Small intestine (tissue), 7 donors: ENCODE results near the gene CEP112. TPM values are rescaled to one million over a fixed set of nuclear protein-coding genes. Genes with fewer than 3 reads are reported as not detected.

ENCODE experiments used
- DNase-seq, 2 donors: peaks; one replicate each; pipeline versions ENCODE4 v3.0.0 to v3.0.0-alpha.2; 2013
- FAIRE-seq: peaks from 2 replicates; lab custom pipeline; 2012; peaks lifted over from hg19 to GRCh38; lab: Jason Lieb, UNC
- H3K27ac ChIP-seq, 3 donors: one replicate each; pipeline ENCODE4 v1.5.1; 2013; ENCODE audit warnings: low read length in 2 of 3, mild to moderate bottlenecking in 2 of 3, control low read depth in 1 of 3, inconsistent platforms in 1 of 3, low read depth in 1 of 3, moderate library complexity in 1 of 3
- H3K27me3 ChIP-seq, 3 donors: one replicate each; pipeline ENCODE4 v1.6.1; 2013; ENCODE audit warnings: low read length in 3 of 3, inconsistent platforms in 1 of 3; ENCODE audit not compliant: control insufficient read depth in 3 of 3, insufficient read depth in 3 of 3
- H3K36me3 ChIP-seq, 3 donors: one replicate each; pipeline ENCODE4 v1.6.1; 2013; ENCODE audit warnings: low read length in 3 of 3, inconsistent platforms in 1 of 3, low read depth in 1 of 3, mild to moderate bottlenecking in 1 of 3, moderate library complexity in 1 of 3; ENCODE audit not compliant: control insufficient read depth in 3 of 3, insufficient read depth in 2 of 3
- H3K4me1 ChIP-seq, 3 donors: one replicate each; pipeline ENCODE4 v1.6.1; 2013; ENCODE audit warnings: low read length in 2 of 3, inconsistent platforms in 1 of 3, low read depth in 1 of 3, mild to moderate bottlenecking in 1 of 3, moderate library complexity in 1 of 3; ENCODE audit not compliant: control insufficient read depth in 3 of 3, insufficient read depth in 2 of 3
- H3K4me3 ChIP-seq, 3 donors: one replicate each; pipeline ENCODE4 v1.5.1; 2013; ENCODE audit warnings: low read length in 3 of 3, control low read depth in 1 of 3, inconsistent platforms in 1 of 3, low read depth in 1 of 3, mild to moderate bottlenecking in 1 of 3, moderate library complexity in 1 of 3
- H3K9me3 ChIP-seq, 2 donors: one replicate each; pipeline ENCODE4 v1.6.1; 2013; ENCODE audit warnings: low read depth in 1 of 2, low read length in 1 of 2; ENCODE audit not compliant: control insufficient read depth in 2 of 2, insufficient read depth in 1 of 2
- WGBS, 3 donors: extraction: QIAGEN DNeasy Blood & Tissue Kit; methylation state at CpG; one replicate each; pipeline ENCODE4 v1.1.7; 2013; 5-methylcytosine and 5-hydroxymethylcytosine counted together
- polyA plus RNA-seq, 4 donors: library from polyadenylated mRNA; stranded (reverse) in 3 of 4; unstranded in 1 of 4; fragments of 200-250 nt in 3 of 4; fragments of 120-200 nt in 1 of 4; gene quantifications; one replicate each; pipeline versions ENCODE4 v1.2.1 to v1.2.3, GENCODE V29; 2013
- donor health status: healthy with polysubstance abuse.
- donor health status: control.
- donor health status: control.
- donor health status: Bipolar disorder and iron deficiency.
- donor health status: healthy.

The CEP112 gene
- polyA plus RNA-seq, 4 donors, result 2.4 to 3.6 (median 3.5) TPM; not detected in 1

DNA sequence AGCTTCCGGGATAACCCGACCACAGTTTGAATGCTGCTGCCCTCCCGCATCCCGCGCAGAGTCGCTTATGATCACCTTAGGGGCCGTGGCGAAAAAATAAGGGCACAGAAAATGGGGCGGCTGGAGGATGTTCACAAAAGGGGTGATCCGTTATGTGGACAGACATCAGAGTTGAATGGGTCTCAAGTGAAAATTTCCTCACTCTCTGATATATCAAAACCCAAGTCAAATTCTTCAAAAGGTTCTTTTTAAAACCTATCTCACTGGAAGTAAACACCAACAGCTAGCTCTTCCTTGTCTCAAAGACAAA lies 400 bp upstream of the CEP112 start:
- H3K36me3 ChIP-seq, result no peaks in the 10 kb centered on the region
- WGBS, 3 donors, result 2% methylated on average over 10 of the region's 10 CpGs
- DNase-seq, result no peak
- no peaks in the 10 kb centered on the region for H3K9me3 ChIP-seq
- no peak for FAIRE-seq
- no peak overlapping the region for H3K27ac ChIP-seq
- peaks cover 0 to 5% (median 0%) of the 10 kb centered on the region in 3 donors for H3K4me1 ChIP-seq
- no peaks in the 10 kb centered on the region for H3K27me3 ChIP-seq
- H3K4me3 ChIP-seq, result peak overlapping the region; percentile 55 to 86 (median 61)

DNA sequence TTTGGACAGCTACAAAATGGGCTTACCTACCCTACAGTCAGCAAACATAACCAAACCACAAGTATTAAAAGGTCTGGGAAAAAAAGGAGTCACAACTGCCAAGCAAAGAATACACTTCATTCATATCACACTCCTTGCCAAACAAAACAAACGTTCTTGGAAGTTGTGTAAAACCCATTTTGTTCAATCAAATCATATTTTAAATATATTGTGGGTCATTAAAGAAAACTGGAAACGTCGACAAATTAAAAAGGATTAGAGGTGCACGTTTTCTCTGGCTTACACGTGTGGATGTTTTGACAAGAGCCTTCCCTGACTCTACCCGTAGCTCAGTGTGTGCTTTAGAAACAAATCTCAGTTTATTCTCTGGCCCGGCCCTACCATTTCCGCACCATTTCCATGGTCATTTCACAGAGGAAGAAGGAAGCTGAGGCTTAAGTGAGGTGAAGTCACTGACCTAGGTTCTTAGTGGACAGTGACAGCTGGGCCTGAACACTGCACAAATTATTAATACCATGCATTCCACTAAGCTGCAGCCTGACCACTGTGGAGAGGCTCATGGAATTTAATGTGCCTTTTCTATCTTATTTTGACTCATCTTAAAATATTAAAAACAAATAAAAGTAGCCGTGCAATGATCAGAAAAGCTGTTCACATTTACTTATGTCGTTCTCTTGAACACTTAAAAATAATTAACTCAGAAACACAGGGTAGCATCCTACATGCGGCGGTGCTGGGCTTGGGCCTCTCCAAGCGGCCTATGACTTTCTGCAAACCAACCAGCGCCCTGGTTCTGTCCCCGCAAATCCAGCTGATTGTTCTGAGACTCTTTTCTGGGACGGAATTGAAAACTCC lies 968 bp downstream of the CEP112 start:
- peak overlapping the region in 2 of 3 donors; percentile 21 to 64 for H3K27ac ChIP-seq
- H3K4me1 ChIP-seq, result peaks cover 0 to 5% (median 0%) of the 10 kb centered on the region in 3 donors
- no peaks in the 10 kb centered on the region for H3K9me3 ChIP-seq
- no peaks in the 10 kb centered on the region for H3K36me3 ChIP-seq
- H3K27me3 ChIP-seq, result no peaks in the 10 kb centered on the region
- DNase-seq (no peak), FAIRE-seq (no peak)
- H3K4me3 ChIP-seq, result peak overlapping the region; percentile 55 to 86 (median 61)
- WGBS, 3 donors, result 46 to 67% (median 60%) methylated on average over 16 of the region's 16 CpGs

DNA sequence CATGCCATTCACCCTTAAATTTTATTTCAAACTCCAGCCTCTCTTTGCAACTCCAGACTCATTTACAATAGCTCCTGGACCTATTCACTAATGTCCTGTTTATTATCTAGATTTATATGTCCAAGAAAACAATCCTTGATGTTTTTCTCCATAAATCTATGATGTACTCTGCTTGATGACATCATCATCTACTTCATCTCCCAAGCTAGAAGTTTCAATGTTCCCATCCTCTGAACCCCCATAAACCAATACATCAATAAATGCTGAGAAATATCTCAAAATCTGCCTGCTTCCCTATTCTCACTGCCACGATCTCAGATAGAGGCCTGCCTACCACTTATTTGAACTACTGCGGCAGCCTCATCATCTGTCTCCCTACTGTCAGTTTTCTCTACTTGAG lies 4.2 kb downstream of the CEP112 start:
- H3K9me3 ChIP-seq, result no peaks in the 10 kb centered on the region
- H3K27me3 ChIP-seq, result no peaks in the 10 kb centered on the region
- peaks cover 0 to 5% (median 0%) of the 10 kb centered on the region in 3 donors for H3K4me1 ChIP-seq
- 87 to 91% (median 89%) methylated on average over 2 of the region's 2 CpGs for WGBS, 3 donors
- H3K36me3 ChIP-seq, result no peaks in the 10 kb centered on the region
- H3K27ac ChIP-seq, result no peak overlapping the region
- no peak for FAIRE-seq
- no peak for DNase-seq
- H3K4me3 ChIP-seq, result no peak overlapping the region

DNA sequence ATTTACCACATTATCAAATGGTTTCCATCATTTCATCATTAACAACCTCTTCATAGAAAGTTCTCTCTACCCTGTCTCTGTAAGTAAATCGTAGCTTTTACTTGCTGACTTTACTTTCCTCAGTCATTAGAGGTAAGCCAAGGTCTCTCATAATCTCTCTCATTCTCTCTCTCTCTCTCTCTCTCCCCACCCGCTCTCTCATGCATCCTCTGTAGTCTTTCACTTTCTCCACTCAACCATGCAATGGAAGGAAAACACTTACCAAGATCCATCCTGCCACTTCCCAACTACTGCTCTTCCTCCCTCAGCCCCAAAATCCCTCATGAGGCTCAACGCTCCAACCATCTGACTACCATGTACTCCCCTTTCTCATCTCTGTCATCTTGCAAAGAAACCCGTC lies 6.1 kb downstream of the CEP112 start:
- Histone ChIP-seq H3K27me3 (no peaks in the 10 kb centered on the region), H3K4me1 (no peaks in the 10 kb centered on the region), H3K4me3 (no peak overlapping the region), H3K9me3 (no peaks in the 10 kb centered on the region), H3K27ac (no peak overlapping the region), H3K36me3 (no peaks in the 10 kb centered on the region)
- 88 to 93% (median 89%) methylated on average over 4 of the region's 4 CpGs for WGBS, 3 donors
- DNase-seq (no peak), FAIRE-seq (no peak)

DNA sequence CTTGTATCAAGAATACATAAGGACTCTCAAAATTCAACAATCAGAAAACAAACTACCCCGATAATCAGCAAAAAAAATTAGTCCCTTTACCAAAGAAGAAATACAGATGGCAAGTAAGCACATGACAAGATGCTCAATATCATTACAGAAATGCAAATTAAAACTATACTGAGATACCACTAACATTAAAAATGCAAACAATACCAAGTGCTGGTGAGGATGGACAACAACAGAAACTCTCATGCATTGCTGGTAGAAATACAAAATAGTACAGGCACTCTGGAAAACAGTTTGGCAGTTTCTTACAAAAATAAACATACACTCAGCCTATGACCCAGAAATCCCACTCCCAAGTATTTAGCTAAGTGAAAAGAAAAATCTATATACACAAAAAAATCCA lies 7.5 kb downstream of the CEP112 start:
- Histone ChIP-seq H3K4me1 (no peaks in the 10 kb centered on the region), H3K27me3 (no peaks in the 10 kb centered on the region), H3K4me3 (no peak overlapping the region), H3K36me3 (no peaks in the 10 kb centered on the region), H3K9me3 (no peaks in the 10 kb centered on the region), H3K27ac (no peak overlapping the region)
- no peak for DNase-seq
- FAIRE-seq, result no peak
- WGBS, 3 donors, result 93 to 100% (median 95%) methylated on average over 1 of the region's 1 CpG

DNA sequence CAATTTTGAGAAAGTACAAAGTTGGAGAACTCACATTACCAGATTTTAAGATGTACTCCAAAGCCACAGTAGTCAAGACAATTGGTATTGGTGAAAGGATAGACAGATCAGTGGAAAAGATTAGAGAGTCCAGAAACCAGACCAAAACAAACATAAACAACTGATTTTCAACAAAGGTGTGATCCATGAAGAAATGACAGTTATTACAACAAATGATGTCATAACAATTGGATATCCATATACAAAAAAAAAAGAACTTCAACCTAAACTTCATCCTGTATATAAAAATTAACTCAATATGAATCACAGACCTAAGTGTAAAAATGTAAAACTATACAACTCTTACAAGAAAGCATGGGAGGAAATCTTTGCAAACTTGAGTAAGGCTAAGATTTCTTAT lies 8.4 kb downstream of the CEP112 start:
- H3K4me1 ChIP-seq, result no peaks in the 10 kb centered on the region
- H3K9me3 ChIP-seq, result no peaks in the 10 kb centered on the region
- H3K4me3 ChIP-seq, result no peak overlapping the region
- DNase-seq, result no peak
- FAIRE-seq, result no peak
- H3K27ac ChIP-seq, result no peak overlapping the region
- no peaks in the 10 kb centered on the region for H3K27me3 ChIP-seq
- H3K36me3 ChIP-seq, result no peaks in the 10 kb centered on the region

DNA sequence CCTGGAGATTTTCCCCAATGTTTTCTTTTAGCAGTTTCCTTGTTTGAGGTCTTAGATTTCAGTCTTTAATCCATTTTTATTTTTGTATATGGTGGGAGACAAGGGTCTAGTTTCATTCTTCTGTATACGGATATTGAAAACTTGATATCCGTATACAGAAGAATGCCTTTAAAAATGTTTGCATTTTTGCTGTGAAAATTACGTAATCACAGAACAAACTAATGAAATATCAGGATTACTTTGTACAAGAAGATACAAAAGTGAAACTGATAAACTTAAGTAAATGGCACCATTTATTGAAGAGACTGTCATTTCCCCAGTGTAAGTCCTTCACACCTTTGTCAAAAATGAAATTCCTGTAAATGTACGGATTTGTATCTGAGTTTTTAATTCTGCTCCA lies 13.3 kb downstream of the CEP112 start:
- no peaks in the 10 kb centered on the region for H3K36me3 ChIP-seq
- H3K9me3 ChIP-seq, result no peaks in the 10 kb centered on the region
- H3K27me3 ChIP-seq, result no peaks in the 10 kb centered on the region
- FAIRE-seq (no peak), DNase-seq (no peak)
- no peak overlapping the region for H3K27ac ChIP-seq
- 93 to 97% (median 95%) methylated on average over 4 of the region's 4 CpGs for WGBS, 3 donors
- no peak overlapping the region for H3K4me3 ChIP-seq
- H3K4me1 ChIP-seq, result no peaks in the 10 kb centered on the region

DNA sequence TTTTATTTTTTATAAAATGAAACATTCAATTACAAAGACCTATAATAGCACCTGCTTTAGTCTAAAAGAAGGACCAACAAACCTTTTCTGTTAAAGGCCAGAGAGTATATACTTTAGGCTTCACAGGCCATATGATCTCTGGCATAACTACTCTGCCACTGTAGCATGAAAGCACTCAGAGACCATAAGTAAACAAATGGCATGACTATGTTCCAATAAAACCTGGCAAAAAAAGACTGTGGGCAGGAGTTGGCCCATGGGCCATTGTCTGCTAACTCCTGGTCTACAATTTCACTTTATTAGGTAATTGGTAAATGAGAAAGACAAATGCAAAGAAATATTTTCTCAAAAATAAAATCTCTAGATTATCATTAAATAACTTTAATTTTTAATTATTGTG lies 14.9 kb downstream of the CEP112 start:
- no peaks in the 10 kb centered on the region for H3K4me1 ChIP-seq
- no peaks in the 10 kb centered on the region for H3K36me3 ChIP-seq
- no peaks in the 10 kb centered on the region for H3K27me3 ChIP-seq
- FAIRE-seq, result no peak
- no peak overlapping the region for H3K4me3 ChIP-seq
- no peak for DNase-seq
- no peak overlapping the region for H3K27ac ChIP-seq
- H3K9me3 ChIP-seq, result no peaks in the 10 kb centered on the region

DNA sequence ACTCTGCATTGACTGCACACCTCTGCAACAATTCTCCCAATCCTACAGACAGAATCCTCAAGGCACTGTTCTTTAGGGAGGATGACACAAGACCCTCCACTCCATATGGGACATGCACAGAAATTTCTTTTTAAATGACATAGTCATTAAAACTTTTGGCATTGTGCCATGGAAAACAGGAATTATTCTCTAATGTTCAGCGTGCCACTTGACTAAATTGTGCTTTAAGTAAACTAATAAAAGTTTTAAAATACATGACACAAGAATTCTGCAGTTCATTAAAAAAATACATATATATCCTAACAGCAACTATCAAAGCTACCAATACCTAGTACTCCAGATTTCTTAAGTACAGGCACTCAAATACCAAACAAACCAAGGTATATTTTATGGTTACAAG lies 16.0 kb downstream of the CEP112 start:
- DNase-seq (no peak), FAIRE-seq (no peak)
- Histone ChIP-seq H3K36me3 (no peaks in the 10 kb centered on the region), H3K27me3 (no peaks in the 10 kb centered on the region), H3K4me3 (no peak overlapping the region), H3K4me1 (no peaks in the 10 kb centered on the region), H3K27ac (no peak overlapping the region), H3K9me3 (no peaks in the 10 kb centered on the region)
- WGBS, 3 donors, result 13 to 31% (median 26%) methylated on average over 1 of the region's 1 CpG
